Breast epithelium (tissue), 4 donors: ENCODE data around the gene ZDHHC4. TPM values are rescaled to one million over a fixed set of nuclear protein-coding genes. Genes with fewer than 3 reads are reported as not detected.

Experiments used
- DNase-seq, 2 donors: peaks; one replicate each; pipeline ENCODE4 v3.0.0-alpha.2; 2019; ENCODE audit warnings: low spot score in 2 of 2
- H3K27ac ChIP-seq, 2 donors: fragments of 200-600 bp; sonication (generic) in 1 of 2; one replicate each; pipeline ENCODE4 v1.5.1; 2016 to 2019; ENCODE audit warnings: mild to moderate bottlenecking in 1 of 2
- H3K27me3 ChIP-seq, 2 donors: fragments of 200-600 bp; sonication (generic) in 1 of 2; one replicate each; pipeline versions ENCODE4 v1.5.1 to v1.6.0; 2017 to 2019; ENCODE audit warnings: control low read depth in 1 of 2, mild to moderate bottlenecking in 1 of 2
- H3K36me3 ChIP-seq: fragments of 200-600 bp; one replicate; pipeline ENCODE4 v1.5.1; 2019
- H3K4me1 ChIP-seq, 2 donors: fragments of 200-600 bp; sonication (generic); one replicate each; pipeline ENCODE4 v1.5.1; 2016 to 2019; ENCODE audit warnings: control low read depth in 1 of 2
- H3K4me3 ChIP-seq, 3 donors: fragments of 200-600 bp; sonication (generic); 1 replicate in 2 of 3; 2 replicates in 1 of 3; pipeline ENCODE4 v1.5.1; 2016 to 2019; ENCODE audit warnings: mild to moderate bottlenecking in 3 of 3, moderate library complexity in 2 of 3
- H3K9me3 ChIP-seq, 2 donors: fragments of 200-600 bp; sonication (generic) in 1 of 2; one replicate each; pipeline ENCODE4 v1.5.1; 2016 to 2019; ENCODE audit warnings: control low read depth in 1 of 2
- CTCF ChIP-seq, 3 donors: fragments of 450-650 bp; IDR thresholded peaks; one replicate each; pipeline ENCODE4 v1.5.1; 2016 to 2017; ENCODE audit warnings: antibody characterized with exemption in 3 of 3, mild to moderate bottlenecking in 3 of 3, moderate library complexity in 3 of 3
- POLR2A ChIP-seq: fragments of 450-650 bp; IDR thresholded peaks from one replicate; pipeline ENCODE4 v1.6.1; 2016; ENCODE audit warnings: antibody characterized with exemption, mild to moderate bottlenecking, moderate library complexity
- POLR2AphosphoS5 ChIP-seq, 3 donors: sonication (generic); formaldehyde crosslinking; IDR thresholded peaks; one replicate each; pipeline ENCODE4 v1.6.1; 2017; ENCODE audit warnings: antibody characterized with exemption in 3 of 3
- intact Hi-C: fragments of 100-400 bp; cut with DNase I; formaldehyde crosslinking; loops from one replicate; pipeline ENCODE4 v1.15.1; 2023; ENCODE audit warnings: low total_unique reads
- total RNA-seq, 3 donors: library from RNA; depleted of rRNA; stranded (reverse); fragments of >200 nt; gene quantifications; one replicate each; pipeline ENCODE4 v1.1.0, GENCODE V29; 2016

Gene ZDHHC4
- total RNA-seq, 3 donors from 2014 or later, result 43.2 to 60.6 (median 43.3) TPM

- H3K27me3 ChIP-seq, result no peaks in the 10 kb centered on the region
- H3K4me1 ChIP-seq, result no peaks in the 10 kb centered on the region
- intact Hi-C loops, result no loop called here
- TF ChIP-seq POLR2AphosphoS5 (IDR thresholded peaks at IDR 0.05) (no peak), POLR2A (no peak), CTCF (IDR thresholded peaks at IDR 0.05) (no peak)
- H3K36me3 ChIP-seq, result no peaks in the 10 kb centered on the region
- no peak within 1 kb of the TSS for H3K4me3 ChIP-seq
- no peak within 1 kb of the TSS for H3K27ac ChIP-seq
- no peak for DNase-seq
- no peaks in the 10 kb centered on the region for H3K9me3 ChIP-seq
Observed at GRCh38 chr7:6551016-6551511, 26.2 kb upstream of the ZDHHC4 start, which contains the start of gene GRID2IP. Gene GRID2IP (minus strand): TSS chr7:6551461. CDS start chr7:6551436, 25 bp downstream.

- H3K4me1 ChIP-seq, result no peaks in the 10 kb centered on the region
- no peak for TF ChIP-seq POLR2A
- TF ChIP-seq POLR2AphosphoS5 (IDR thresholded peaks at IDR 0.05), result no peak
- no peaks in the 10 kb centered on the region for H3K9me3 ChIP-seq
- H3K27ac ChIP-seq, result no peak overlapping the region
- H3K27me3 ChIP-seq, result no peaks in the 10 kb centered on the region
- no peak for DNase-seq
- H3K4me3 ChIP-seq, result no peak overlapping the region
- intact Hi-C loops, result no loop called here
- no peaks in the 10 kb centered on the region for H3K36me3 ChIP-seq
Observed at GRCh38 chr7:6553448-6554044, 23.7 kb upstream of the ZDHHC4 start.

DNA sequence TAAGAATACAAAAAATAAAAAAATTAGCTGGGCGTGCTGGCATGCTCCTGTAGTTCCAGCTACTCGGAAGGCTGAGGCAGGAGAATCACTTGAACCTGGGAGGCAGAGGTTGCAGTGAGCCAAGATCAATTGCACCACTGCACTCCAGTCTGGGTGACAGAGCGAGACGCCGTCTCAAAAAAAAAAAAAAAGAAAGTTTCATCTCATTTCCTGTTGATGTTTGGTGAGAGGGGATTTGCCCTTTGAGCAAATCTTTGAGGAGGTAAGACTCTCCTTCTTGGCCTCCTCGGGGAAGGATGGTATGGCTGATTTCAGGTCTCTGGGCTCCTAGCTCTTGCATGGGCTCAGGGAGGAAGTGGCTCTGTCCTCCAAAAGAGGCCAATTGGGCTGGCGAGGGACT is 22.4 kb upstream of the ZDHHC4 start:
- Histone ChIP-seq H3K36me3 (no peaks in the 10 kb centered on the region), H3K4me3 (no peak overlapping the region), H3K27ac (no peak overlapping the region), H3K4me1 (no peaks in the 10 kb centered on the region), H3K9me3 (no peaks in the 10 kb centered on the region), H3K27me3 (no peaks in the 10 kb centered on the region)
- TF ChIP-seq CTCF (IDR thresholded peaks at IDR 0.05) (no peak), POLR2A (no peak), POLR2AphosphoS5 (IDR thresholded peaks at IDR 0.05) (no peak)
- intact Hi-C loops, result no loop called here
- DNase-seq, result no peak

- Histone ChIP-seq H3K27ac (no peak overlapping the region), H3K9me3 (no peaks in the 10 kb centered on the region), H3K4me3 (no peak overlapping the region), H3K36me3 (no peaks in the 10 kb centered on the region), H3K27me3 (no peaks in the 10 kb centered on the region), H3K4me1 (no peaks in the 10 kb centered on the region)
- TF ChIP-seq CTCF (IDR thresholded peaks at IDR 0.05) (no peak), POLR2AphosphoS5 (IDR thresholded peaks at IDR 0.05) (no peak), POLR2A (no peak)
- DNase-seq, result no peak
- intact Hi-C loops, result no loop called here
Observed at GRCh38 chr7:6556196-6556595, 21.1 kb upstream of the ZDHHC4 start.

- no peaks in the 10 kb centered on the region for H3K27me3 ChIP-seq
- H3K4me3 ChIP-seq, result no peak overlapping the region
- no peaks in the 10 kb centered on the region for H3K4me1 ChIP-seq
- no peaks in the 10 kb centered on the region for H3K36me3 ChIP-seq
- no peak for DNase-seq
- no peak overlapping the region for H3K27ac ChIP-seq
- intact Hi-C loops, result no loop called here
- no peak for TF ChIP-seq CTCF (IDR thresholded peaks at IDR 0.05)
- no peak for TF ChIP-seq POLR2AphosphoS5 (IDR thresholded peaks at IDR 0.05)
- TF ChIP-seq POLR2A, result no peak
- no peaks in the 10 kb centered on the region for H3K9me3 ChIP-seq
Observed at GRCh38 chr7:6558837-6559236, 18.4 kb upstream of the ZDHHC4 start.
